Measurements from ENCODE around the gene MYH15. TPM values are rescaled to one million over a fixed set of nuclear protein-coding genes. Genes with fewer than 3 reads are reported as not detected.

The MYH15 gene
- total RNA-seq, 1 donor, result under 0.01 TPM

- no peak overlapping the region for H3K4me3 ChIP-seq (ENCODE audit: low read depth, low read length)
- TF ChIP-seq CTCF (IDR thresholded peaks at IDR 0.05; ENCODE audit: insufficient read depth, low read depth, low read length), result no peak
- DNase-seq (ENCODE audit: low read depth), result no peak
Measured at GRCh38 chr3:108354562-108354961, 155.8 kb downstream of the MYH15 start.

- TF ChIP-seq CTCF (IDR thresholded peaks at IDR 0.05; ENCODE audit: insufficient read depth, low read depth, low read length), result no peak
- DNase-seq (ENCODE audit: low read depth), result no peak
Measured at GRCh38 chr3:108352176-108352575, 158.2 kb downstream of the MYH15 start.

GRCh38 chr3:108346301-108347227 lies 163.8 kb downstream of the MYH15 start:
- no peak for TF ChIP-seq CTCF (IDR thresholded peaks at IDR 0.05; ENCODE audit: insufficient read depth, low read depth, low read length)
- H3K4me3 ChIP-seq (ENCODE audit: low read depth, low read length), result no peak overlapping the region
- DNase-seq (ENCODE audit: low read depth), result no peak

More at GRCh38 chr3:108352176-108352575, 158.2 kb downstream of the MYH15 start:
- no peak overlapping the region for H3K4me3 ChIP-seq (ENCODE audit: low read depth, low read length)

GRCh38 chr3:108345492-108346205 lies 164.7 kb downstream of the MYH15 start:
- no peak for TF ChIP-seq CTCF (IDR thresholded peaks at IDR 0.05; ENCODE audit: insufficient read depth, low read depth, low read length)
- no peak for DNase-seq (ENCODE audit: low read depth)
- H3K4me3 ChIP-seq (ENCODE audit: low read depth, low read length), result no peak overlapping the region

- DNase-seq (ENCODE audit: low read depth), result no peak
- TF ChIP-seq CTCF (IDR thresholded peaks at IDR 0.05; ENCODE audit: insufficient read depth, low read depth, low read length), result no peak
- H3K4me3 ChIP-seq (ENCODE audit: low read depth, low read length), result no peak overlapping the region
Measured at GRCh38 chr3:108343491-108343890, 166.9 kb downstream of the MYH15 start.

- DNase-seq (ENCODE audit: low read depth), result no peak
- TF ChIP-seq CTCF (IDR thresholded peaks at IDR 0.05; ENCODE audit: insufficient read depth, low read depth, low read length), result no peak
- H3K4me3 ChIP-seq (ENCODE audit: low read depth, low read length), result no peak overlapping the region
Measured at GRCh38 chr3:108342837-108343486, 167.4 kb downstream of the MYH15 start.
